Chondrocyte (in vitro differentiated cells): ENCODE results near the gene ASTN2. TPM values are rescaled to one million over a fixed set of nuclear protein-coding genes. Genes with fewer than 3 reads are reported as not detected.

Experiments used
- DNase-seq: peaks from one replicate; pipeline ENCODE4 v3.0.0; 2021; ENCODE audit warnings: mixed read lengths, low spot score
- H3K27ac Mint-ChIP-seq: one replicate; pipeline ENCODE4 v1.8.0; 2021; ENCODE audit warnings: mild to moderate bottlenecking, moderate library complexity, mixed read lengths; ENCODE audit not compliant: unreplicated experiment
- H3K27me3 Mint-ChIP-seq: 2 replicates; pipeline ENCODE4 v1.8.0; 2021; ENCODE audit warnings: low read depth, mixed read lengths
- H3K36me3 Mint-ChIP-seq: 2 replicates; pipeline ENCODE4 v1.8.0; 2021; ENCODE audit warnings: low read depth, mixed read lengths
- H3K4me1 Mint-ChIP-seq: 2 replicates; pipeline ENCODE4 v1.8.0; 2021; ENCODE audit warnings: low read depth, mild to moderate bottlenecking, mixed read lengths
- H3K4me3 Mint-ChIP-seq: one replicate; pipeline ENCODE4 v1.8.0; 2021; ENCODE audit warnings: mild to moderate bottlenecking, moderate library complexity, mixed read lengths; ENCODE audit not compliant: unreplicated experiment
- H3K9me3 Mint-ChIP-seq: 2 replicates; pipeline ENCODE4 v1.8.0; 2021; ENCODE audit warnings: low read depth, mixed read lengths
- CTCF ChIP-seq: fragments of 200-600 bp; sonication (generic); IDR thresholded peaks from 2 replicates; pipeline ENCODE4 v1.5.0; 2021; ENCODE audit warnings: antibody characterized with exemption, mild to moderate bottlenecking, moderate library complexity
- total RNA-seq: library from RNA; stranded (reverse); gene quantifications from 3 replicates; pipeline ENCODE4 v1.2.1, GENCODE V29; 2021

Gene ASTN2
- total RNA-seq, 1 donor from 2014 or later: 3.6 TPM

- Mint-ChIP-seq H3K27me3 (peaks cover 23% of the 10 kb centered on the region), H3K4me1 (peaks cover 3% of the 10 kb centered on the region), H3K27ac (no peak overlapping the region), H3K4me3 (no peak overlapping the region), H3K36me3 (no peaks in the 10 kb centered on the region), H3K9me3 (no peaks in the 10 kb centered on the region)
- TF ChIP-seq CTCF: no peak
- no peak for DNase-seq
Observed at GRCh38 chr9:117416856-117417255, 2.0 kb upstream of the ASTN2 start.

GRCh38 chr9:117415358-117415914, 579 bp upstream of the ASTN2 start:
- Mint-ChIP-seq H3K4me3 (no peak overlapping the region), H3K9me3 (no peaks in the 10 kb centered on the region), H3K27ac (no peak overlapping the region), H3K4me1 (peaks cover 3% of the 10 kb centered on the region), H3K27me3 (peaks cover 35% of the 10 kb centered on the region), H3K36me3 (no peaks in the 10 kb centered on the region)
- DNase-seq: no peak
- no peak for TF ChIP-seq CTCF

GRCh38 chr9:117414220-117414905, 494 bp downstream of the ASTN2 start:
- peak overlapping the region; percentile 61 for H3K4me3 Mint-ChIP-seq
- H3K36me3 Mint-ChIP-seq: no peaks in the 10 kb centered on the region
- peaks cover 41% of the 10 kb centered on the region for H3K27me3 Mint-ChIP-seq
- H3K27ac Mint-ChIP-seq: no peak overlapping the region
- peak; percentile 14 for TF ChIP-seq CTCF
- no peak for DNase-seq
- no peaks in the 10 kb centered on the region for H3K9me3 Mint-ChIP-seq
- H3K4me1 Mint-ChIP-seq: peaks cover 3% of the 10 kb centered on the region

GRCh38 chr9:117413346-117414219, 1.3 kb downstream of the ASTN2 start:
- H3K4me3 Mint-ChIP-seq: peak overlapping the region; percentile 61
- peaks cover 48% of the 10 kb centered on the region for H3K27me3 Mint-ChIP-seq
- no peak for DNase-seq
- no peak overlapping the region for H3K27ac Mint-ChIP-seq
- H3K36me3 Mint-ChIP-seq: no peaks in the 10 kb centered on the region
- H3K9me3 Mint-ChIP-seq: no peaks in the 10 kb centered on the region
- no peak for TF ChIP-seq CTCF
- H3K4me1 Mint-ChIP-seq: peaks cover 3% of the 10 kb centered on the region

- no peaks in the 10 kb centered on the region for H3K9me3 Mint-ChIP-seq
- no peak for TF ChIP-seq CTCF
- H3K4me3 Mint-ChIP-seq: no peak overlapping the region
- no peak for DNase-seq
- H3K27ac Mint-ChIP-seq: no peak overlapping the region
- peaks cover 3% of the 10 kb centered on the region for H3K4me1 Mint-ChIP-seq
- H3K27me3 Mint-ChIP-seq: peaks cover 52% of the 10 kb centered on the region
- no peaks in the 10 kb centered on the region for H3K36me3 Mint-ChIP-seq
Observed at GRCh38 chr9:117412841-117413240, 2.0 kb downstream of the ASTN2 start.
